ENCODE results near the gene CRYBA4. TPM values are rescaled to one million over a fixed set of nuclear protein-coding genes. Genes with fewer than 3 reads are reported as not detected.

CRYBA4 gene
- total and polyA plus RNA-seq, 10 donors: 0.20 to 0.24 (median 0.22) TPM; not detected in 7

- WGBS, 5 donors: 75 to 86% (median 83%) methylated on average over 15 of the region's 15 CpGs
- peaks cover 0 to 14% (median 0%) of the 10 kb centered on the region in 7 donors for H3K27me3 ChIP-seq (replicated peaks in 1 of 7)
- H3K36me3 ChIP-seq: no peaks in the 10 kb centered on the region
- no peak for DNase-seq
- intact Hi-C loops (cut with DNase I; ENCODE audit: low total_unique reads): no loop called here
- no peak for TF ChIP-seq POLR2AphosphoS5 (IDR thresholded peaks at IDR 0.05)
- no peak for TF ChIP-seq POLR2A (IDR thresholded peaks at IDR 0.05)
- TF ChIP-seq CTCF (IDR thresholded peaks at IDR 0.05 in 8 of 11, conservative IDR thresholded peaks at IDR 0.05 in 3 of 11): no peak
- H3K9me3 ChIP-seq: no peaks in the 10 kb centered on the region
- no peak overlapping the region for H3K4me3 ChIP-seq
- peak overlapping the region in 7 of 8 donors; percentile 35 to 73 (median 63) for H3K27ac ChIP-seq
- peaks cover 14 to 62% (median 45%) of the 10 kb centered on the region in 6 donors for H3K4me1 ChIP-seq
These were observed 21.8 kb downstream of the CRYBA4 start for GRCh38 chr22:26643418-26644100.

- 66 to 84% (median 78%) methylated on average over 5 of the region's 5 CpGs for WGBS, 5 donors
- H3K27ac ChIP-seq: no peak overlapping the region
- H3K4me3 ChIP-seq: no peak overlapping the region
These were observed 24.4 kb downstream of the CRYBA4 start for GRCh38 chr22:26646158-26646557.

GRCh38 chr22:26648011-26648497, 26.3 kb downstream of the CRYBA4 start:
- DNase-seq: peak; percentile 84

More at GRCh38 chr22:26646158-26646557, 24.4 kb downstream of the CRYBA4 start:
- no peak for DNase-seq
- peaks cover 14 to 76% (median 52%) of the 10 kb centered on the region in 6 donors for H3K4me1 ChIP-seq
- H3K9me3 ChIP-seq: no peaks in the 10 kb centered on the region
- H3K36me3 ChIP-seq: no peaks in the 10 kb centered on the region
- H3K27me3 ChIP-seq (replicated peaks in 1 of 7): peaks cover 0 to 14% (median 0%) of the 10 kb centered on the region in 7 donors
- intact Hi-C loops (cut with DNase I; ENCODE audit: low total_unique reads): no loop called here
- TF ChIP-seq POLR2A (IDR thresholded peaks at IDR 0.05): no peak

More at GRCh38 chr22:26648011-26648497, 26.3 kb downstream of the CRYBA4 start:
- 24 to 41% (median 31%) methylated on average over 17 of the region's 17 CpGs for WGBS, 5 donors
- Histone ChIP-seq H3K36me3 (no peaks in the 10 kb centered on the region), H3K9me3 (no peaks in the 10 kb centered on the region), H3K4me3 (peak overlapping the region in 1 of 8 donors; percentile 30), H3K4me1 (peaks cover 11 to 75% (median 43%) of the 10 kb centered on the region in 6 donors), H3K27ac (peak overlapping the region in 5 of 8 donors; percentile 10 to 75 (median 56)), H3K27me3 (replicated peaks in 1 of 7) (peaks cover 0 to 14% (median 0%) of the 10 kb centered on the region in 7 donors)
- TF ChIP-seq CTCF (IDR thresholded peaks at IDR 0.05 in 8 of 11, conservative IDR thresholded peaks at IDR 0.05 in 3 of 11): no peak
- peak in 1 of 3 donors; percentile 33 for TF ChIP-seq POLR2AphosphoS5 (IDR thresholded peaks at IDR 0.05)
- intact Hi-C loops (cut with DNase I; ENCODE audit: low total_unique reads): no loop called here
